GM12891 (cell line): ENCODE results near the gene NKD1.

ENCODE experiments used
- PAX5 ChIP-seq: IDR thresholded peaks from 2 replicates; pipeline ENCODE4 v1.6.1; 2011; ENCODE audit warnings: low read length, moderate library complexity, mild to moderate bottlenecking; ENCODE audit not compliant: insufficient read depth, severe bottlenecking
- POLR2A ChIP-seq: IDR thresholded peaks from 2 replicates; pipeline ENCODE4 v1.6.1; 2011; ENCODE audit warnings: low read depth, low read length, control low read depth
- POLR2AphosphoS5 ChIP-seq: IDR thresholded peaks from 2 replicates; pipeline ENCODE4 v1.6.1; 2011; ENCODE audit warnings: low read depth, low read length, control low read depth
- TAF1 ChIP-seq: IDR thresholded peaks from 2 replicates; pipeline ENCODE4 v1.6.1; 2011; ENCODE audit warnings: low read depth, low read length, control low read depth

GRCh38 chr16:50516890-50517289 is 31.3 kb upstream of the NKD1 start:
- no peak for TF ChIP-seq POLR2A
- no peak for TF ChIP-seq POLR2AphosphoS5
- TF ChIP-seq TAF1, result no peak
- no peak for TF ChIP-seq PAX5
